Measurements from ENCODE around the gene WASF1. TPM values are rescaled to one million over a fixed set of nuclear protein-coding genes. Genes with fewer than 3 reads are reported as not detected.
"Not testable (repeated sequence)": the region's sequence is repeated elsewhere in the genome, so short reads cannot be mapped to it uniquely, and the experiment has no call there.

Gene WASF1
- polyA plus RNA-seq, 1 donor = 8.1 TPM

DNA sequence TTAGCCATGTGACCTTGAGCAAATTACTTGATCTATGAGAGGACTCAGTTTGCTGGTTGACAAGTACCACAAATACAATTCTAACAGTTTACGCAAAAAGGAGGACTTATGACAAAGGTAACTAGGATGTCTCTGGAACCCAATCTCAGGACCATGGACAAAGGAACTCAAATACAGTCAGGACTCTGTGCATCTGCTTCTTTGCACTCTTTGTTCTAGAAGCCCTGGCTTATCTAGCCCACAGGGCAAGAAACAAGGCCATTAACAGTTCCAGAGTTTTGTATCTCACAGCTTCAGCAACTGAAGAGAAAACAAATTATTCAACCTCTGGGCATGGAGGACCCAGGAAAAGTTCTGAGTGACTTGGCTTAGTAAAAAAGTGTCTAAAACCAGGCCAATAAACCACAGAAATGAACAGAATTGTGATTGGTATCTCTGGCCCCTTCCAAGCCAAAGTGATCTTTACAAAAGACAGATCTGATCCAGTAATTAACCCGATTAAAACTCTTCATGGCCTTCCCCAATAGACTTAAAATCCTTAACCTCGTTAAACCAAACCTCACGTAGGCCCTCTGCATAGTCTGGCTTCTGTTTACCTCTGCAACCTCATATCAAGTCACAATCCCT is 5.9 kb downstream of the WASF1 start:
- DNase-seq (ENCODE audit: low read depth) = no peak

DNA sequence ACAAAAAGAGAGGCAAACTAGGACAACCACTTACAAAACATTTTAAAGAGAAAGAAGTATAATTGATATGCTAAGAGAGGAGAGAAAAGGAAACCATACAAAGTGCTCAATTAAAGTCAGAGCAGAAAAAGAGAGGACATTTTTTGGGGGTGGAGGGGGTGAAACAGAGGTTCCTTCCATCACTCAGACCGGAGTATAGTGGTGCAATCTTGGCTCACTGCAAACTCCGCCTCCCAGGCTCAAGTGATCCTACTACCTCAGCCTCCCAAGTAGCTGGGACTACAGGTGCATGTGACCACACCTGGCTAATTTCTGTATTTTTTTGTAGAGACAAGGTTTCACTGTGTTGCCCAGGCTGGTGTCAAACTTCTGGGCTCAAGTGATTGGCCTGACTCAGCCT is 9.4 kb downstream of the WASF1 start:
- no peak for DNase-seq (ENCODE audit: low read depth)

DNA sequence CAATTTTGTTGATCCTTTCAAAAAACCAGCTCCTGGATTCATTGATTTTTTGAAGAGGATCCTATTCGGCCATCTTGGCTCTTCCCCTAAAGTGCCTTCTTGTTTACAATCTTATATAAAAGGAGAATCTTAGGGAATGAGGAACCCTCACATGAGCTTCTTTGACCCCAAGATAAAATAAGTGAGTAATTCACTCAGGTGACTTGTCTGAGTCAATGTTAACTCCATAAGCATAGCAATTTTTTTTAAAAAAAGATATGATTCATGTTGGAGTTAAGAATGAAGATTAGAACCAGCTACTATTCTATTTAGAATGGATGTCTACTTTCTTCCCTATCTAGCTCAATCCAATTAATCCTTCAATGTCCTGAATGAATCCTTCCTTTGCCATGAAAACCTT is 21.0 kb downstream of the WASF1 start:
- DNase-seq (ENCODE audit: low read depth) = no peak

DNA sequence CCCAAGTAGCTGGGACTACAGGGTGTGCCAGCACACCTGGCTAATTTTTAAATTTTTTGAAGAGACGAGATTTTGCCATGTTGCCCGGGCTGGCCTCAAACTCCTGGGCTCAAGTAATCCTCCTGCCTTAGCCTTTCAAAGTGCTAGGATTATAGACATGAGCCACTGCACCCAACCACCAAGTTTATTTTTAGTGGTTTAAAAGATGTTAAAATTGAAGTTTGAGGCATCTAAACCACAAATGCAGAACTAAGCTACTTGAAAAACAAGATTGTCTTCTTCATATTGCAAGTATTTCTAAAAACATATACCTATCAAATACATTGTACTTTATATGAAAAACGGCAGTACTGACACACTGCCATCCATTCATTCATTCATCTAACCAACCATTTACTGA is 31.6 kb downstream of the WASF1 start:
- DNase-seq (ENCODE audit: low read depth) = no peak

DNA sequence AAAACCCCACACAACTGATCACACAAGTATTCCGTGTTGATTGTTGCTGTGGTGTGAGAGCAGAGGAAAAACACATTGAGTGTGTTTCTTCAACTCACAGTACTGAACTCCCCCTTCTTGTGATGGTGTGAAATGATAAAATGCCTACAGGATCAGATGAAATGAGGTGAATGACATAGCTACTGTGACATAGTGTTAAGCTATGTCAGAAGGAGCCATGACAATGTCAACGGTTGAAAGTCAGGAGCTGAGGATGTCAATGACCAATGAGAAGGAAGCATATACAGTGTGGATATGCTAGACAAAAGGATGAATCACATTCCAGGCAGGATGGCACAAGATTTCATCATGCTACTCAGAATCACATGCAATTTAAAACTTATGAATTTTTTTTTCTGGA is 38.8 kb downstream of the WASF1 start:
- no peak for DNase-seq (ENCODE audit: low read depth)

DNA sequence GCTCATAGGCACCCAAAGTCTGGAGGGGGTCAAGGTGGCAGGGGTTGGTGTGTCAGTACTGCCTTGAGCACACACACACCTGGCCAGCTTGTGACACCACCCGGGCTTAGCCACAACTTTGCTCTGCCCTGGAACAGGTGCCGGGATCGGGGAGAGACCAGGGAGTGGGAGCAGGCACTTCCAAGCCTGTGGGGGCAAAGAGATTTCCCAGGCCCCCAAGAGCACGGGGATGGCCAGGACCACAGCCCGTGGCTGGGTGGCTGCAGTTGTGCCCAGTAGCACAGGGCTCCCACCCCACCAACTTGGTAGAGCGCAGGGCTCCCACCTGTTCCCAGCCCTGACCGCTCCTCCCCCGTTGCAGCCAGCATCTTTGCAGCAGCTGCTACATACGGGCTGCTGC is 40.4 kb downstream of the WASF1 start:
- no peak for DNase-seq (ENCODE audit: low read depth)

DNA sequence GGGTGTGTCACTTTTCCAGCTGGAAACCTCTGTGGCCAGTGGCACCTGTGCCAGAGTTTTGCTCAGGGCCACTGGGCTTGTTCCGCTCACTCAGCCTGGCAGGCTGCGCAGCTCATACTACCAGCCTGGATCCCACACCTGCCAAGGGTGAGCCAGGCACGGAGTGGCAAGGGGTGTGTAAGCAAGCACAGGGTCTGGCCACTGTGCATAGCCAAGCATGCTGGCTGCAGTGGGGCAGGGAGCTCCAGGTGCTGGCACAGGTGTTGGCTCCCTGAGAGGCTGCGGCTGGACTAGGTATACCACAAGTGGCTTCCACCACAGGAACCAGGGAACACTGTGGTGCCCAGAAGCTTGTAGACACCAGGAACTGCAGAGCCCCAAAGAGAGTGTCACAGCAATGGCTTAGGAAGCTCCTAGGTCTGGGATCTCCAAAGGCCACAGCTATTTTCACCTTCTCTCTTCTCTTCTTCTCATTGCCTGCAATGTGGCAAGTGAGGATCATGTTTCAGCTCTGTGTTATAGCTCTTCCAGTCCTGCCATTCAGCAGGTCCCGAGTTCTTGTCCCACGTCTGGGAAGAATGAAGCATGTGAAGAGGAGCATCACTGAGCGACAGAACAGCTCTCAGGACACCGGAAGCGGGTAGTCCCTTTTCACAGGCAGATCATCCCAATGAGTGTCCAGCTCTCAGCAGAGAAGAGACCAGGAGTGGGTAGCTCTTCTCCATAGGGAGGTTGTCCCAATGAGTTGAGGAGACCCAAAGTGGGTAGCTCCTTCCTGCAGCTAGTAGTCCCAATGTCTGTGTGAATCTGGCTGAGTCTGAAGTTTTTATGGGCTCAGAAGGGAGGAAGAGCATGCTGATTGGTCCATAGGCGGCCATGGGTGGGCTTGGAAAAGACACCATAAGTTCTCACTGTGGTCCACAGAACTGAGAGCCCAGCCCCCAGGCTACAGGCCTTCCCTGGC is 41.3 kb downstream of the WASF1 start:
- no peak for DNase-seq (ENCODE audit: low read depth)

DNA sequence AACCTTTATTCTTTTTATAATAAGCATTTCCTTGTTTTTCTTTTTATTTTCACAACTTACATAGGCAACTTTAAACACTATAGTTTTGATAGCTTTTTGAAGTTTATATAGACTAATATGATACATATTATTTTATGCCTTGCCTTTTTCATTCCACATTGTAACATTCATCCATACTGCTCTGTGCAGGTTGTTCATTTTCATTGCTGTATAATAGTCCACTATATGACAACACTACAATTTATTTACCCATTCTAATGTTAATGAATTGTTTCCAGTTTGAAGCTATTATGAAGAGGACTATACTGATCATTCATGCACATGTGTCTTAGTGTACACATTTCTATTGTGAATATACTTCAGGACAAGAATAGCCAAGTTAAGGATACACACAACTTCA is 49.1 kb downstream of the WASF1 start:
- no peak for DNase-seq (ENCODE audit: low read depth)

DNA sequence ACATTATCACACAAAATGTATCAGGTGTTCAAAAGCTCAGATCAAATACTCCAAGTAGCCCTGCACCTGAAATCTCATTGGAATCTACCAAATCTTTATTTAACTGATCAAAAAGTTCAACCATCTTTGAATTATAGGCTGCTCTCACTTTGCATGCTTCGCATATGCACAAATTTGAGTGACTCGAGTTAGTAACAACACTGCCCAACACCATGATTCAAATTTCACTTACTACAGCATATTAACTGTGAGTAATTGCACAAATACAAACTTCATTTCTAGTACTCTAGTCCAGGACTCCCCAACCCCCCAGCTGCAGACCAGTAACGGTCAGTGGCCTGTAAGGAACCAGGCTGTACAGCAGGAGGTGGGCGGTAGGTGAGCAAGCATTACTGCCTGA is 51.1 kb downstream of the WASF1 start:
- no peak for DNase-seq (ENCODE audit: low read depth)

DNA sequence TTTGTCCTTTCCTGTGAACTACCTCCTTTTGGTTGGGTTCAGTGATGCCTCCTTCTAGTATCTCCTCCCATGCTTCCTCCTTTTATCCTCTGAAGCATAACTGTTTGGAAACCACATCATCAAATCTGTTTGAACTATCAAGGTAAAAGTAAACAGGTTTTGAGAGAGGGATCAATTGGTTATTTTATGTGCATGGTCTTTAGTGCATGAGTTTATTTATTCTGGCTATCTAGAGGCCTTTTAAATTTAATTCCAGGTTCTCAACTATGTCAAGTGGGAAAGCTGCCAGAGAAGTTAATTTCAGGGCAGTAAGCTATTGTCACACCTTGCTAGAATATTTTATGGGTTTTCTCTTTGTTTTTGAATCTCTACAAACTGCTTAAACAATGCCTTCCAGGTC is 54.1 kb downstream of the WASF1 start:
- DNase-seq (ENCODE audit: low read depth) = no peak

DNA sequence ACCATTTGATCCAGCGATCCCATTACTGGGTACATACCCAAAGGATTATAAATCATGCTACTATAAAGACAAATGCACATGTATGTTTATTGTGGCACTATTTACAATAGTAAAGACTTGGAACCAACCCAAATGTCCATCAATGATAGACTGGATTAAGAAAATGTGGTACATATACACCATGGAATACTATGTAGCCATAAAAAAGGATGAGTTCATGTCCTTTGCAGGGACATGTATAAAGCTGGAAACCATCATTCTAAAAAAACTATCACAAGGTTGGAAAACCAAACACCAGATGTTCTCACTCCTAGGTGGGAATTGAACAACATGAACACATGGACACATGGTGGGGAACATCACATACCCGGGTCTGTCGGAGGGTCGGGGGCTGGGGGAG is 57.8 kb downstream of the WASF1 start:
- DNase-seq (ENCODE audit: low read depth) = not testable (repeated sequence)

DNA sequence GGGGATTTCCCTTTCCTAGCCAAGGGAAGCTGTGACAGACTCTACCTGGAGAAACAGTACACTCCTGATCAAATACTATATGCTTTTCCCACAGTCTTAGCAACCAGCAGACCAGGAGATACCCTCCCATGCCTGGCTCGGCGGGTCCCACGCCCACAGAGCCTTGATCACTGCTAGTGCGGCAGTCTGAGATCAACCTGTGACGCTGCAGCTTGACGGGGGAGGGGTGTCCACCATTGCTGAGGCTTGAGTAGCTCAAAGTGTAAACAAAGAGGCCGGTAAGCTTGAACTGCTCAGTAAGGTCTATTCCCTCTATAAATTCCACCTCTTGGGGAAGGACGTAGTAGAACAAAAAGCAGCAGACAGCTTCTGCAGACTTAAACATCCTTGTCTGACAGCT is 63.2 kb downstream of the WASF1 start:
- DNase-seq (ENCODE audit: low read depth) = no peak

DNA sequence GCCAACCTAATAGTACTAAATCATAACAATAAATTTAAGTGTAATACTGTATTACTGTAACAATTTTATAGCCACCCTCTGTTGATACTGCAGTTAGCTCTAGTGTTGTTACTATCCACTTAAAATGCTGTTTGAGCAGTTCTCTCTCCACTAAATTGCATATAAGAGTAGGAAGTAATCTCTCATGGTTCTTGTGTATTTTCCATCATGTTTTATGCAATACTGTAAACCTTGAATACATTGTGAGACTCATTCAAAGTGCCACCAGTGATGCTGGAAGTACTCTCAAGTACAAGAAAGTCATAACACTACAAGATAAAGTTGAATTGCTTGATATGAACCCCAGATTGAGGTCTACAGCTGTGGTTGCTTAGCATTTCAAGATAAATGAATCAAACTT is 65.5 kb downstream of the WASF1 start:
- no peak for DNase-seq (ENCODE audit: low read depth)

DNA sequence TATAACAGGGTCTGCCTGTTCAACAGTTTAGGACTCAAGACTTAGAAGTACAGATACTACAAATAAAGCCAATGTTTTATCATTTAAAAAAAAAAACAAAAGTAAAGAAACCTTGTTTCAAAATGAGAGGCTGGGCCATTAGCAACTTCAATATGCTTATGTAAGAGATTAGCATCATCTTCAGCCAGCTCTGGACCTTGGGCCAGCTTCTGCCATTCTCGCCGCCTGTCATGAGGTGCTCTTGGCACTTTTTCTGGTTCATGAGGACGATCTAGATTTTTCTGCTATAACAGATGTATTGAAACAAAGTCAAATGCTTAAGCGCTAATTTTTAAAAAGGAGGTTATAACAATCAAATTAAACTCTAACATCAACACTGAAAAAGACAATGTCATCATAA is 74.2 kb downstream of the WASF1 start:
- no peak for DNase-seq (ENCODE audit: low read depth)

DNA sequence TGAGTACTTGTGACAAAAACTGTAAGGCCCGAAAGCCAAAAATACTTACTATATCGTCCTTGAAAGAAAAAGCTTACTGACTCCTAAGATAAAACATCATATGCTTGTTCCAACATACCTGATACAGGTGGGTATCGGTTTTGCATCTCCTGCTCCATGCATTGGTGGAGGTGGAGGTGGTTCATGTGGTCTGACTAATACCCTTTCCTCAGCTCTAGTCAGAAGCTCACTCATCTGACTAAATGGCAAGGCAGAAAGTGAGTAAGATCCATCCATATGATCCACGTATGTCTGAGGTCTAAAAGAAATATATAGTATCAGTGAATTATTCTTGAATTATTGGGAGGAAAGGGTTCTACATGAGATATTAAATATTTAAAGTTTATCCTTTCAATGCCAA is 76.2 kb downstream of the WASF1 start:
- DNase-seq (ENCODE audit: low read depth) = no peak

DNA sequence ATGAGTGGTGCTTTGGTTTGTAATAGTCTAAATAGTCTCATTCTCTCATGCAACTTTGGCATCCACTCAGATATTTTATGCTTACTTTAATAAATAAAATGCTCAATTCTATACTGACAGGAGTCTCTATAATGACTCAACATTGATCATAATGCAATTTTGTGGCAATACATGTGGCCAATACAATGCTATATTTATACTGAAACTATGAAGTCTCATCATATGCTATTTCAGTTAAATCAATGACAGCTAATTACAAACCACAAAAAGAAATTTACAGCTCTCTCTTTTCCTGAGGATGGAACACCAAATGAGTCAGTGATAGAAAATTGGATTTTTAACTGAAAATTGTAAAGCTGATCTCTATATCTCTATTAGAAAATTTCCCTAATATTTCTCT is 77.1 kb downstream of the WASF1 start:
- DNase-seq (ENCODE audit: low read depth) = no peak

DNA sequence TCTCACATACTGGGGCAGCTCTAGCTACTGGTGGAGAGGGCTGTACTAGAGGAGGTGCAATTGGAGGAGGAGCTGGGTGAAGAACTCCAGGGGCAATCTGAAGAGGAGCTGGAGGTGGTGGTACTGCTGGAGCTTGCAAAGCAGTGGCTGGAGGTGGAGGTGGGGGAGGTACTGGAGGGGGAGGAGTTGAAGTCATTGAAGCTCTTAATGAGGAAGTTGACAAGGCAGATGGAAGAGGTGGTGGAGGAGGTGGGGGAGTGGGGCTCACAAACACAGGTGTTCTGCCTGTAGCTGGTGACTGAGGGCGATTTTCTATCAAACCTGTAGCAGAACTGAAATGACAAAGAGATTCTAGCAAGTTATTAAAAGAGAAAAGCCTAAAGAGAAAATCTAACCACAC is 77.6 kb downstream of the WASF1 start:
- DNase-seq (ENCODE audit: low read depth) = no peak

DNA sequence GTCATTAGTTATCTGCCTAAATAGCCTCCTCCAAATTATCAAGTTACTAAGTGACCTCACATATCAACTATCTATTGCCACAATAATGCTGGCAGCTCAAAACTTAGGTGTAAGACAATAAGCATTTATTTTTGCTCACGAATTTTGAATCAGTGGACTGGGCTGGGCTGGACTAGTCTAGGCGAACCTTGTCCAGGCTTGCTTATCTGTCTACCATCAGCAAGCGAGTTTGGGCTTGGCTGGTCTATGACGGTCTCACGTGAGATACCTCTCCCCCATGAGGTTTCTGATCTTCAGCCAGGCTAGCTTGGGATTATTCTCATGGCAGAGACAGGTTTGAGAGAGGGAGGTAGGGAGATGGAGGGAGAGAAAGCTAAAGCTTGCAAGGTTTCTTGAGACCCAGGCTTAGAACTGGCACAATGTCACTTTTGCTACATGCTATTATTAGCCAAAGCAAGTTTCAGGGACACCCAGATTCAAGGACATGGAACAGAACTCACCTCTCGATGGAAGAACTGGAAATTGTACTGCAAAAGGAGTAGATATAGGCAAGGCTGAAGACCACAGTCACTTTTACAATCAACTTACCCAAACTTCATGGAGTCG is 80.9 kb downstream of the WASF1 start:
- DNase-seq (ENCODE audit: low read depth) = no peak

DNA sequence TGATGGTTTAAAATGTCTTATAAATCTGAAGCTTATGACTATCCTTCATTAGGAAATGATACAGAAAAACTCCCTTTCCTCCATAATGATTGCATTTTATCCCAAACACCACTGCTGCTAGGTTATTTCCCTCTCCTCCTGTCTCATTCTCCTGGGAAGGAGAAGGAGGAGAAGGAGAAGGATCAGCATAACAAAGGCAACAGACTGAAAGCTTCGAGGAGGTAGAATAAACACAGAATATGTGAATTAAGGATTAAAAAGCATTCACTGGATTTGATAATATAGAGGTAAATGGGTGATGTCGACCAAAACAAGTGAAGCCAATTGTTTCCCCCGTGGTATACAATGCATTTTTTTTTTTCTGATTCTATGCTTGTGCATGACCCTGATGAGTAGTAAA is 82.0 kb downstream of the WASF1 start:
- no peak for DNase-seq (ENCODE audit: low read depth)

DNA sequence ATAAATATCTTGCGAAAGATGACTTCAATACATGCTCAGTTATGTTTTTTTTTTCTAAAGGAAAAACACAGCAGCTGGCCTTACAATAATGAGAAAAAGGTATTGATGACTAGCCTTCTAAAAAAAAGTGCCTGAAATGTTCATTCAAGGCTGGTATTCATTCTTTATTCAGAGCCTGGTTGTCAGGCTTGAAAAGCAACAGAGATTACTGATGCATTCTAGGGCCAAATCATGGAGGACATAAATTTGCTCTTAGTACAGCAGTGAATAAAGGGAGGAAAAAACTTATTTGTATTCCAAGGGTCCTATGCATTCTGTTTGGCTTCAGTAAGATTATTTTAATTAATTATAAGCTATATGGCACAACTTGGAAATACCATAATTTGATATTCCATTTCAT is 83.5 kb downstream of the WASF1 start:
- DNase-seq (ENCODE audit: low read depth) = no peak

DNA sequence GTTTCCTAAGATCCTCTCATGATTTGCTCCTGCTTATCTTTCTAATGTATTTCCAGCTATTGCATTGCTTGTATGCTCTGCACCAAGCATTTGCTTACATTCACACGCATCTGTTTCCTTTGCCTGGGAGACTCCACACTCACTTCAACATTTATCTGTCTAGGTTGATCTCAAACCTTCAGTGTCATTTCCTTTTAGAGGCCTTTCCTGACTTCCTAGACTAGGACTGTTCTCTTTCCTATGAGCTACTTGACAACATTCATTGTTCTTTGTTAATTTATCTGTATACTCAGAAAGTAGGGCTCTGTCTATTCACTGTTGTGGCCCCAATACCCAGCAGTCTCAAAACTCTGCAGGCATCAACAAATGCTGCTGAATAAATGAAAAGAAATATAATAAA is 84.4 kb downstream of the WASF1 start:
- DNase-seq (ENCODE audit: low read depth) = no peak

DNA sequence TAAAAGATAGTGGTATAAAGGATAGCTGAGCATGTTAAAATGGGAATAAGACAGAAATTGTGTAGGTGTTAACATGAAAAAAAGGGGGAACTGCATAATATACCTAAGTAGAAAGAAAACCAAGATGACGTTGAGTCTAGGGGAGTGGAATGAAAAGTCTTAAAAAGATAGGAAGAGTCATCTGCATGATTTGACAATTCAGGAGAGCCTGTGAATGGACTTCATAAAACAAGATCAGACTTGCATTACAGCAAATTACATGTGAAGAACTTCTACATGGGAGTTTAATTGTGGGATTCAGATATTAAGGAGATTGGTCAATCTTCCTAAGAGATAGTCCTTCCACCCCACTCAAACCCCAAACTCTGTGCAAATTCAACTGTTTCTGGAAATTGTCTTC is 85.5 kb downstream of the WASF1 start:
- DNase-seq (ENCODE audit: low read depth) = no peak

DNA sequence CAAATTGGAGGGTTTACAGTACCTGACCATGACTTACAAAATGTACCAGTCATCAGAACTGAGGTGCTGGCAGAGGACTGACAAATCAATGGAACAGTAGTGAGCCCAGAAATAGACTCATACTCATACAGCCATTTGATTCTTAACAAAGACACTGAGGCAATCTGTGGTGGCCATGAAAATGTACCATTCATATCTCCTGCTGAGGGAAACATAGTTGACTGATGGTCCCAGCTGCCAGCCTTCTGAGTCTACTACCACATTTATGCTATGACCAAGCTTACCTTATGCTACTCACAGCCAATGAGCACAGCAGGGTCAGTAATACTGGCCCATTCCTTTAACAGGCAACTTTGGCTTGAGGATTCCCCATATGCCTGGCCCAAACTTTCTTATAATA is 88.6 kb downstream of the WASF1 start:
- DNase-seq (ENCODE audit: low read depth) = no peak

All from forelimb muscle (tissue), 1 donor.